ENCODE data around the gene CXXC5. TPM values are rescaled to one million over a fixed set of nuclear protein-coding genes. Genes with fewer than 3 reads are reported as not detected.

Gene CXXC5
- total RNA-seq, 8 experiments from 2014 or later = 14.2 to 140 (median 95.8) TPM

GRCh38 chr5:139682016-139682975 lies 34.1 kb downstream of the CXXC5 start:
- Histone ChIP-seq H3K4me3 (no peak overlapping the region), H3K4me1 (replicated peaks in 1 of 2) (peaks cover 49 to 75% of the 10 kb centered on the region in 2 donors), H3K27ac (no peak overlapping the region)
- in situ Hi-C loops (cut with MboI; ENCODE audit: low pct_unique_long_range_greater_than_20kb in 2 of 9, low sequenced_read_pairs in 9 of 9, unreplicated experiment in 9 of 9) = no loop called here
- ATAC-seq (replicated peaks in 6 of 8) = no peak
- 78 to 95% (median 83%) methylated on average over 1 to 13 of the region's 29 CpGs; no CpG with 5 or more reads in 3 of the 10 experiments for WGBS, 10 experiments

GRCh38 chr5:139683295-139684271 lies 35.4 kb downstream of the CXXC5 start:
- in situ Hi-C loops (cut with MboI; ENCODE audit: low pct_unique_long_range_greater_than_20kb in 2 of 9, low sequenced_read_pairs in 9 of 9, unreplicated experiment in 9 of 9) = no loop called here
- peaks cover 48 to 76% of the 10 kb centered on the region in 2 donors for H3K4me1 ChIP-seq (replicated peaks in 1 of 2)
- H3K27ac ChIP-seq = peak overlapping the region in 1 of 2 donors; percentile 28

GRCh38 chr5:139684350-139684880 lies 36.3 kb downstream of the CXXC5 start:
- peak overlapping the region in 1 of 2 donors; percentile 53 for H3K27ac ChIP-seq
- no peak for ATAC-seq (replicated peaks in 6 of 8)
- no peak overlapping the region for H3K4me3 ChIP-seq
- in situ Hi-C loops (cut with MboI; ENCODE audit: low pct_unique_long_range_greater_than_20kb in 2 of 9, low sequenced_read_pairs in 9 of 9, unreplicated experiment in 9 of 9) = no loop called here
- WGBS, 10 experiments = 100% methylated on average over 1 to 2 of the region's 7 CpGs; no CpG with 5 or more reads in 8 of the 10 experiments
- H3K4me1 ChIP-seq (replicated peaks in 1 of 2) = peaks cover 51 to 76% of the 10 kb centered on the region in 2 donors

More at GRCh38 chr5:139683295-139684271, 35.4 kb downstream of the CXXC5 start:
- 0 to 76% (median 53%) methylated on average over 1 to 14 of the region's 20 CpGs; no CpG with 5 or more reads in 1 of the 10 experiments for WGBS, 10 experiments
- H3K4me3 ChIP-seq = no peak overlapping the region
- no peak for ATAC-seq (replicated peaks in 6 of 8)

GRCh38 chr5:139684881-139685749 lies 37.0 kb downstream of the CXXC5 start:
- in situ Hi-C loops (cut with MboI; ENCODE audit: low pct_unique_long_range_greater_than_20kb in 2 of 9, low sequenced_read_pairs in 9 of 9, unreplicated experiment in 9 of 9) = no loop called here
- Histone ChIP-seq H3K4me3 (no peak overlapping the region), H3K27ac (peak overlapping the region in 1 of 2 donors; percentile 77), H3K4me1 (replicated peaks in 1 of 2) (peaks cover 58 to 83% of the 10 kb centered on the region in 2 donors)
- WGBS, 10 experiments = 43 to 100% (median 80%) methylated on average over 1 of the region's 19 CpGs; no CpG with 5 or more reads in 6 of the 10 experiments
- peak in 4 of 8 experiments; percentile 4 to 7 (median 6) for ATAC-seq (replicated peaks in 6 of 8)

GRCh38 chr5:139685886-139686285 lies 37.7 kb downstream of the CXXC5 start:
- Histone ChIP-seq H3K4me1 (replicated peaks in 1 of 2) (peaks cover 65 to 89% of the 10 kb centered on the region in 2 donors), H3K4me3 (no peak overlapping the region), H3K27ac (peak overlapping the region; percentile 61 to 77)
- WGBS, 10 experiments = 80 to 100% (median 82%) methylated on average over 1 of the region's 5 CpGs; no CpG with 5 or more reads in 6 of the 10 experiments
- in situ Hi-C loops (cut with MboI; ENCODE audit: low pct_unique_long_range_greater_than_20kb in 2 of 9, low sequenced_read_pairs in 9 of 9, unreplicated experiment in 9 of 9) = no loop called here
- ATAC-seq (replicated peaks in 6 of 8) = no peak

GRCh38 chr5:139686356-139686705 lies 38.2 kb downstream of the CXXC5 start:
- H3K27ac ChIP-seq = peak overlapping the region; percentile 61 to 77
- H3K4me3 ChIP-seq = no peak overlapping the region
- H3K4me1 ChIP-seq (replicated peaks in 1 of 2) = peaks cover 70 to 93% of the 10 kb centered on the region in 2 donors
- WGBS, 10 experiments = 53 to 100% (median 59%) methylated on average over 2 of the region's 5 CpGs; no CpG with 5 or more reads in 6 of the 10 experiments
- in situ Hi-C loops (cut with MboI; ENCODE audit: low pct_unique_long_range_greater_than_20kb in 2 of 9, low sequenced_read_pairs in 9 of 9, unreplicated experiment in 9 of 9) = no loop called here
- ATAC-seq (replicated peaks in 6 of 8) = no peak

- peak in 4 of 8 experiments; percentile 5 to 39 (median 12) for ATAC-seq (replicated peaks in 6 of 8)
- in situ Hi-C loops (cut with MboI; ENCODE audit: low pct_unique_long_range_greater_than_20kb in 2 of 9, low sequenced_read_pairs in 9 of 9, unreplicated experiment in 9 of 9) = no loop called here
- WGBS, 10 experiments = 30 to 100% (median 76%) methylated on average over 1 to 6 of the region's 18 CpGs; no CpG with 5 or more reads in 4 of the 10 experiments
- Histone ChIP-seq H3K4me1 (replicated peaks in 1 of 2) (peaks cover 75 to 93% of the 10 kb centered on the region in 2 donors), H3K4me3 (no peak overlapping the region), H3K27ac (peak overlapping the region; percentile 61 to 77)
Measured at GRCh38 chr5:139686706-139687441, 38.7 kb downstream of the CXXC5 start.

- peak overlapping the region in 1 of 2 donors; percentile 77 for H3K27ac ChIP-seq
- no peak overlapping the region for H3K4me3 ChIP-seq
- 60 to 100% (median 73%) methylated on average over 1 to 2 of the region's 6 CpGs; no CpG with 5 or more reads in 6 of the 10 experiments for WGBS, 10 experiments
- in situ Hi-C loops (cut with MboI; ENCODE audit: low pct_unique_long_range_greater_than_20kb in 2 of 9, low sequenced_read_pairs in 9 of 9, unreplicated experiment in 9 of 9) = no loop called here
- peaks cover 83 to 95% of the 10 kb centered on the region in 2 donors for H3K4me1 ChIP-seq (replicated peaks in 1 of 2)
- ATAC-seq (replicated peaks in 6 of 8) = no peak
Measured at GRCh38 chr5:139687656-139688055, 39.5 kb downstream of the CXXC5 start.

GRCh38 chr5:139688088-139688702 lies 40.0 kb downstream of the CXXC5 start:
- ATAC-seq (replicated peaks in 6 of 8) = no peak
- peak overlapping the region in 1 of 2 donors; percentile 77 for H3K27ac ChIP-seq
- 60 to 100% (median 81%) methylated on average over 1 to 3 of the region's 14 CpGs; no CpG with 5 or more reads in 7 of the 10 experiments for WGBS, 10 experiments
- peaks cover 84 to 95% of the 10 kb centered on the region in 2 donors for H3K4me1 ChIP-seq (replicated peaks in 1 of 2)
- in situ Hi-C loops (cut with MboI; ENCODE audit: low pct_unique_long_range_greater_than_20kb in 2 of 9, low sequenced_read_pairs in 9 of 9, unreplicated experiment in 9 of 9) = no loop called here
- no peak overlapping the region for H3K4me3 ChIP-seq

GRCh38 chr5:139688751-139689372 lies 40.7 kb downstream of the CXXC5 start:
- peaks cover 85 to 95% of the 10 kb centered on the region in 2 donors for H3K4me1 ChIP-seq (replicated peaks in 1 of 2)
- H3K27ac ChIP-seq = peak overlapping the region; percentile 21 to 82
- in situ Hi-C loops (cut with MboI; ENCODE audit: low pct_unique_long_range_greater_than_20kb in 2 of 9, low sequenced_read_pairs in 9 of 9, unreplicated experiment in 9 of 9) = no loop called here
- no peak for ATAC-seq (replicated peaks in 6 of 8)
- WGBS, 10 experiments = 20 to 100% (median 85%) methylated on average over 1 to 4 of the region's 8 CpGs; no CpG with 5 or more reads in 3 of the 10 experiments
- no peak overlapping the region for H3K4me3 ChIP-seq

Measured in motor neuron (in vitro differentiated cells).